KOPT-K1 (cell line): Measurements from ENCODE around the gene TMEM240.
"Not testable (repeated sequence)": the region's sequence is repeated elsewhere in the genome, so short reads cannot be mapped to it uniquely, and the experiment has no call there.

Experiments used
- H3K27ac ChIP-seq: fragments of 200-600 bp; sonication (generic); 2 replicates; pipeline ENCODE4 v1.5.1; 2016; ENCODE audit warnings: antibody characterized with exemption, mild to moderate bottlenecking, low read depth, low read length; ENCODE audit not compliant: poor library complexity, severe bottlenecking
- H3K36me3 ChIP-seq: fragments of 200-600 bp; sonication (generic); 2 replicates; pipeline ENCODE4 v1.5.1; 2017; ENCODE audit warnings: antibody characterized with exemption, mild to moderate bottlenecking, low read length, moderate library complexity; ENCODE audit not compliant: insufficient read depth
- H3K9me3 ChIP-seq: fragments of 200-600 bp; sonication (generic); 2 replicates; pipeline ENCODE4 v1.5.1; 2017; ENCODE audit warnings: antibody characterized with exemption, low read length, mild to moderate bottlenecking; ENCODE audit not compliant: insufficient read depth, poor library complexity, severe bottlenecking

The TMEM240 gene

DNA sequence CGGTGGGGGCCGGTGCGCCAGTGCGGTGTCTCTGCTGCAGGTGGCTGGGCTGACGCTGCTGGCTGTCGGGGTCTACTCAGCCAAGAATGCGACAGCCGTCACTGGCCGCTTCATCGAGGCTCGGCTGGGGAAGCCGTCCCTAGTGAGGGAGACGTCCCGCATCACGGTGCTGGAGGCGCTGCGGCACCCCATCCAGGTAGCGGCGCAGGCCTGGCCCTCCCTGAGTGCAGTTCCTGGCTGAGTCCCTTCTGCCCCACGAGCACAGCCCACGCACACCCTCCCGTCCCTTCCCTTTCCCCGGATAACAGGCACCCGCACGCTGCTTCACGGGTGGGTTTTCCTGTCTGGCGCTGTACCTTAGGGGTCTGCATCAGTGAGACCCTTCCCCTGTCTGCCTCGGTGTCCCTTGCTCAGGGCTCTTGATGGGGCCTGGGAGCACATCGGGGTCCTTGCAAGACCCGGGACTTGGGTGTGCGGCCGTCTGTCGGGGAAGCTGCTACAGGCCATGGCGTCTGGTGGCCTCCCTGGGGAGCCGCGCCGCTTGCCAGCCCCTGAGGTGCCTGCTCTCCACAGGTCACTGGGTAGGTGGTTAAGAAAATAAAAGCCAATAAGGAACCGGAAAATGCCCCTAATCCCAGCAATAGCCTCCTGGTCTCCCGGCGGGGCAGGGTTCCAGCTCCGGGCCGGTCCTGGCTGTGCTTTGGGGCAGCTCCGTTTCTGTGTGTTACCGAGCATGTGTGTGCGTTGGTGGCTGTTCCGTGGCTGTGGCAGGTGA is 55.3 kb downstream of the TMEM240 start:
- H3K27ac ChIP-seq, H3K9me3 ChIP-seq: not testable (repeated sequence)
- peaks cover 80% of the 10 kb centered on the region for H3K36me3 ChIP-seq
